ENCODE results near the gene UBR3.

DNA sequence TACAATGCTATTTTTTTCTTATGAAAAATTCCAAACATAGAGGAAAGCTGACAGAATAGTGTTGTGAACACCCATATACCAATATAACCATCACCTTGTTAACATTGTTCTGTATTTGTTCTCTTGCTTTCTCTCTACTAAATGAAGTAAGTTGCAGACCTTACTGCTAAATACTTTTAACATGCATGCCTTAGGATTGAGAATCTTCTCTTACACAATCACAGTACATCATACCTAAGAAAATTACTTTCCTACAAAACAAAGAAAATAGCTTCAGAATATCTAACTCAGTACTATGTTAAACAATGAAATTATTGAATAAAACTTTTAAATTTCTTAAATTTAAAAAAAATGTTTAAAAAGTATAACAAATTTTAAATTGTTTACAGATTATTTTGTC lies 136.5 kb downstream of the UBR3 start:
- TF ChIP-seq, protein P1, sequence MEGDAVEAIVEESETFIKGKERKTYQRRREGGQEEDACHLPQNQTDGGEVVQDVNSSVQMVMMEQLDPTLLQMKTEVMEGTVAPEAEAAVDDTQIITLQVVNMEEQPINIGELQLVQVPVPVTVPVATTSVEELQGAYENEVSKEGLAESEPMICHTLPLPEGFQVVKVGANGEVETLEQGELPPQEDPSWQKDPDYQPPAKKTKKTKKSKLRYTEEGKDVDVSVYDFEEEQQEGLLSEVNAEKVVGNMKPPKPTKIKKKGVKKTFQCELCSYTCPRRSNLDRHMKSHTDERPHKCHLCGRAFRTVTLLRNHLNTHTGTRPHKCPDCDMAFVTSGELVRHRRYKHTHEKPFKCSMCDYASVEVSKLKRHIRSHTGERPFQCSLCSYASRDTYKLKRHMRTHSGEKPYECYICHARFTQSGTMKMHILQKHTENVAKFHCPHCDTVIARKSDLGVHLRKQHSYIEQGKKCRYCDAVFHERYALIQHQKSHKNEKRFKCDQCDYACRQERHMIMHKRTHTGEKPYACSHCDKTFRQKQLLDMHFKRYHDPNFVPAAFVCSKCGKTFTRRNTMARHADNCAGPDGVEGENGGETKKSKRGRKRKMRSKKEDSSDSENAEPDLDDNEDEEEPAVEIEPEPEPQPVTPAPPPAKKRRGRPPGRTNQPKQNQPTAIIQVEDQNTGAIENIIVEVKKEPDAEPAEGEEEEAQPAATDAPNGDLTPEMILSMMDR (IDR thresholded peaks at IDR 0.05) = no peak
- no peak for TF ChIP-seq MYBL2 (CRISPR knock-in tag; IDR thresholded peaks at IDR 0.05)

Data from WTC11 (cell line).